T-helper 1 cell treated with Interleukin-12 subunit alpha and Interleukin-12 subunit beta and Interleukin-4 antibody, amounts not matched to agents 30 μg/mL and 1 μg/mL, for 36 hours (primary cell): Measurements from ENCODE around the gene MROH2B.
"Not testable (repeated sequence)": the region's sequence is repeated elsewhere in the genome, so short reads cannot be mapped to it uniquely, and the experiment has no call there.

Experiments used
- H3K27ac Mint-ChIP-seq: one replicate; pipeline ENCODE4 v1.8.0; 2021; ENCODE audit warnings: mild to moderate bottlenecking, mixed read lengths
- H3K27me3 Mint-ChIP-seq: one replicate; pipeline ENCODE4 v1.8.0; 2021; ENCODE audit warnings: low read depth, mixed read lengths
- H3K36me3 Mint-ChIP-seq: one replicate; pipeline ENCODE4 v1.8.0; 2021; ENCODE audit warnings: low read depth, mixed read lengths
- H3K4me1 Mint-ChIP-seq: one replicate; pipeline ENCODE4 v1.8.0; 2021; ENCODE audit warnings: low read depth, mixed read lengths
- H3K4me3 Mint-ChIP-seq: one replicate; pipeline ENCODE4 v1.8.0; 2021; ENCODE audit warnings: mild to moderate bottlenecking, moderate library complexity, mixed read lengths
- H3K9me3 Mint-ChIP-seq: one replicate; pipeline ENCODE4 v1.8.0; 2021; ENCODE audit warnings: mixed read lengths

Gene MROH2B

GRCh38 chr5:41067714-41068568 is 3.2 kb downstream of the MROH2B start:
- Mint-ChIP-seq H3K36me3 (no peaks in the 10 kb centered on the region), H3K9me3 (no peaks in the 10 kb centered on the region), H3K27me3 (no peaks in the 10 kb centered on the region), H3K4me3 (no peak overlapping the region), H3K27ac (no peak overlapping the region), H3K4me1 (peaks cover 2% of the 10 kb centered on the region)

GRCh38 chr5:41065691-41066335 is 5.3 kb downstream of the MROH2B start:
- Mint-ChIP-seq H3K4me3 (no peak overlapping the region), H3K27me3 (no peaks in the 10 kb centered on the region), H3K27ac (no peak overlapping the region), H3K9me3 (no peaks in the 10 kb centered on the region), H3K4me1 (peaks cover 2% of the 10 kb centered on the region), H3K36me3 (no peaks in the 10 kb centered on the region)

- H3K27ac Mint-ChIP-seq = no peak overlapping the region
- H3K9me3 Mint-ChIP-seq = no peaks in the 10 kb centered on the region
- no peaks in the 10 kb centered on the region for H3K4me1 Mint-ChIP-seq
- no peaks in the 10 kb centered on the region for H3K36me3 Mint-ChIP-seq
- H3K27me3 Mint-ChIP-seq = no peaks in the 10 kb centered on the region
- no peak overlapping the region for H3K4me3 Mint-ChIP-seq
Measured at GRCh38 chr5:41057940-41058339, 13.2 kb downstream of the MROH2B start.

- Mint-ChIP-seq H3K9me3 (no peaks in the 10 kb centered on the region), H3K27ac (no peak overlapping the region), H3K4me1 (no peaks in the 10 kb centered on the region), H3K4me3 (no peak overlapping the region), H3K36me3 (no peaks in the 10 kb centered on the region), H3K27me3 (no peaks in the 10 kb centered on the region)
Measured at GRCh38 chr5:41057231-41057630, 13.9 kb downstream of the MROH2B start.

GRCh38 chr5:41048986-41049385 is 22.2 kb downstream of the MROH2B start:
- H3K4me1 Mint-ChIP-seq = no peaks in the 10 kb centered on the region
- H3K27ac Mint-ChIP-seq = no peak overlapping the region
- no peak overlapping the region for H3K4me3 Mint-ChIP-seq
- H3K27me3 Mint-ChIP-seq = no peaks in the 10 kb centered on the region
- no peaks in the 10 kb centered on the region for H3K36me3 Mint-ChIP-seq
- H3K9me3 Mint-ChIP-seq = no peaks in the 10 kb centered on the region

- Mint-ChIP-seq H3K27ac (no peak overlapping the region), H3K4me1 (no peaks in the 10 kb centered on the region), H3K4me3 (no peak overlapping the region), H3K9me3 (no peaks in the 10 kb centered on the region), H3K36me3 (no peaks in the 10 kb centered on the region), H3K27me3 (no peaks in the 10 kb centered on the region)
Measured at GRCh38 chr5:41043109-41043747, 27.9 kb downstream of the MROH2B start.

- H3K9me3 Mint-ChIP-seq = peaks cover 3% of the 10 kb centered on the region
- no peak overlapping the region for H3K27ac Mint-ChIP-seq
- no peaks in the 10 kb centered on the region for H3K4me1 Mint-ChIP-seq
- no peaks in the 10 kb centered on the region for H3K27me3 Mint-ChIP-seq
- no peaks in the 10 kb centered on the region for H3K36me3 Mint-ChIP-seq
- no peak overlapping the region for H3K4me3 Mint-ChIP-seq
Measured at GRCh38 chr5:41032973-41033372, 38.2 kb downstream of the MROH2B start.

GRCh38 chr5:41022600-41022999 is 48.5 kb downstream of the MROH2B start:
- H3K4me1 Mint-ChIP-seq, H3K36me3 Mint-ChIP-seq, H3K27ac Mint-ChIP-seq, H3K9me3 Mint-ChIP-seq, H3K27me3 Mint-ChIP-seq, H3K4me3 Mint-ChIP-seq: not testable (repeated sequence)

GRCh38 chr5:41012318-41012717 is 58.8 kb downstream of the MROH2B start:
- no peak overlapping the region for H3K27ac Mint-ChIP-seq
- peaks cover 3% of the 10 kb centered on the region for H3K27me3 Mint-ChIP-seq
- no peaks in the 10 kb centered on the region for H3K36me3 Mint-ChIP-seq
- no peak overlapping the region for H3K4me3 Mint-ChIP-seq
- H3K4me1 Mint-ChIP-seq = no peaks in the 10 kb centered on the region
- no peaks in the 10 kb centered on the region for H3K9me3 Mint-ChIP-seq

GRCh38 chr5:41010572-41010971 is 60.6 kb downstream of the MROH2B start:
- no peak overlapping the region for H3K27ac Mint-ChIP-seq
- no peak overlapping the region for H3K4me3 Mint-ChIP-seq
- no peaks in the 10 kb centered on the region for H3K9me3 Mint-ChIP-seq
- no peaks in the 10 kb centered on the region for H3K4me1 Mint-ChIP-seq
- no peaks in the 10 kb centered on the region for H3K36me3 Mint-ChIP-seq
- peaks cover 3% of the 10 kb centered on the region for H3K27me3 Mint-ChIP-seq

- Mint-ChIP-seq H3K27ac (no peak overlapping the region), H3K4me1 (no peaks in the 10 kb centered on the region), H3K36me3 (no peaks in the 10 kb centered on the region), H3K27me3 (peaks cover 3% of the 10 kb centered on the region), H3K4me3 (no peak overlapping the region), H3K9me3 (no peaks in the 10 kb centered on the region)
Measured at GRCh38 chr5:41009232-41009631, 61.9 kb downstream of the MROH2B start.

GRCh38 chr5:41004931-41005330 is 66.2 kb downstream of the MROH2B start:
- Mint-ChIP-seq H3K4me1 (no peaks in the 10 kb centered on the region), H3K4me3 (no peak overlapping the region), H3K27ac (no peak overlapping the region), H3K9me3 (no peaks in the 10 kb centered on the region), H3K27me3 (no peaks in the 10 kb centered on the region), H3K36me3 (no peaks in the 10 kb centered on the region)

GRCh38 chr5:41003670-41004376 is 67.3 kb downstream of the MROH2B start:
- Mint-ChIP-seq H3K27me3 (no peaks in the 10 kb centered on the region), H3K36me3 (no peaks in the 10 kb centered on the region), H3K4me3 (no peak overlapping the region), H3K9me3 (no peaks in the 10 kb centered on the region), H3K4me1 (no peaks in the 10 kb centered on the region), H3K27ac (no peak overlapping the region)

GRCh38 chr5:40999966-41000365 is 71.2 kb downstream of the MROH2B start:
- H3K36me3 Mint-ChIP-seq = no peaks in the 10 kb centered on the region
- H3K9me3 Mint-ChIP-seq = no peaks in the 10 kb centered on the region
- H3K4me3 Mint-ChIP-seq = no peak overlapping the region
- H3K27ac Mint-ChIP-seq = no peak overlapping the region
- no peaks in the 10 kb centered on the region for H3K4me1 Mint-ChIP-seq
- no peaks in the 10 kb centered on the region for H3K27me3 Mint-ChIP-seq
